ENCODE measurements around the gene RPLP1.

DNA sequence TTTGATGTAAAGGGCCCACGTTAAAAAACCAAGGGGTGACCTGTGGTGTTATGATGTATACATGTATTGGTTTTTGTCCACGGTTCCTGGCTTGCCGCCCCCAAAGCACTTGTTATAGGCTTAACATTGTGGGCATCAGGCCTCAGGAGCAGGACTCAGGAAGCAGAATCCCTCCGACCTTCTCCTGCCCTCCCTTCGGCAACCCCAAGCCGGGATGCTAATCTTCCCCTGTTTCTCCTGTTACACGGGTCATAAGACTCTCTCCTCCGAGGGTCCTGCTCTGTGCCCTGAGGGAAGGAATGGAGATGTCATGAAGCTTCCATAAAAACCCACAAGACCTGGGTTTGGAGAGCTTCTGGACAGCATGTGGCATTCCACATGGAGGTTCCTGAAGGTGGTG, 48.8 kb downstream of the RPLP1 start:
- TF ChIP-seq POLR2A (IDR thresholded peaks at IDR 0.05; ENCODE audit: low read depth, low read length) (no peak), TAF1 (IDR thresholded peaks at IDR 0.05; ENCODE audit: borderline replicate concordance, low read depth, low read length) (no peak), POLR2AphosphoS5 (IDR thresholded peaks at IDR 0.05; ENCODE audit: low read depth, low read length) (no peak)
